Measurements from ENCODE around the gene PPP2R1A.
"Not testable (repeated sequence)": the region's sequence is repeated elsewhere in the genome, so short reads cannot be mapped to it uniquely, and the experiment has no call there.

The PPP2R1A gene

GRCh38 chr19:52248241-52248640, 58.4 kb downstream of the PPP2R1A start:
- peak; percentile 31 for DNase-seq

- DNase-seq: no peak
These were observed 68.6 kb downstream of the PPP2R1A start for GRCh38 chr19:52258426-52258825.

GRCh38 chr19:52265556-52265955, 75.7 kb downstream of the PPP2R1A start:
- not testable (repeated sequence) for DNase-seq

GRCh38 chr19:52269338-52270261, 79.7 kb downstream of the PPP2R1A start, which contains the start of gene ZNF766:
TSS of gene ZNF766 (plus strand) at chr19:52269587. CDS start at chr19:52269614, 27 bp downstream.
- DNase-seq: peak; percentile 97

- DNase-seq: no peak
These were observed 80.5 kb downstream of the PPP2R1A start for GRCh38 chr19:52270266-52270885.

GRCh38 chr19:52273301-52273700, 83.4 kb downstream of the PPP2R1A start:
- DNase-seq: no peak

- no peak for DNase-seq
These were observed 84.3 kb downstream of the PPP2R1A start for GRCh38 chr19:52274191-52274590.

GRCh38 chr19:52275988-52276387, 86.1 kb downstream of the PPP2R1A start:
- DNase-seq: no peak

- DNase-seq: no peak
These were observed 87.6 kb downstream of the PPP2R1A start for GRCh38 chr19:52277471-52277870.
